A673 (cell line): ENCODE measurements around the gene SLC35F2. TPM values are rescaled to one million over a fixed set of nuclear protein-coding genes. Genes with fewer than 3 reads are reported as not detected.

Source experiments
- BruUV-seq: library from RNA; stranded (reverse); fragments of 400-500 nt; replicated peaks from 2 replicates; lab custom pipeline; 2021; lab: Mats Ljungman, UMichigan
- CTCF ChIA-PET: fragments of 300-600 bp; sonication (Branson Sonifier 250); formaldehyde crosslinking; loops from one replicate; lab custom pipeline; 2022; ENCODE audit warnings: antibody characterized with exemption; lab: Charles Lee
- POLR2A ChIA-PET: fragments of 300-600 bp; sonication (Branson Sonifier 250); formaldehyde crosslinking; loops from one replicate; lab custom pipeline; 2022; ENCODE audit warnings: antibody characterized with exemption; ENCODE audit not compliant: low non-redundant PET; lab: Charles Lee
- DNase-seq: peaks from one replicate; pipeline ENCODE4 v3.0.0-alpha.2; 2015; ENCODE audit warnings: low spot score
- H3K27ac ChIP-seq: fragments of 200-600 bp; sonication (generic); 2 replicates; pipeline ENCODE4 v1.5.1; 2016; ENCODE audit warnings: mixed run types, low read depth, mild to moderate bottlenecking, mixed read lengths, antibody characterized with exemption, low read length; ENCODE audit not compliant: poor library complexity, severe bottlenecking
- H3K27me3 ChIP-seq: fragments of 200-600 bp; sonication (generic); replicated peaks from 2 replicates; pipeline ENCODE4 v1.6.1; 2017; ENCODE audit warnings: mixed run types, low read depth, mild to moderate bottlenecking, mixed read lengths, antibody characterized with exemption, low read length; ENCODE audit not compliant: insufficient read depth, poor library complexity
- H3K36me3 ChIP-seq: fragments of 200-600 bp; sonication (generic); 2 replicates; pipeline ENCODE4 v1.6.1; 2016; ENCODE audit warnings: mixed run types, mild to moderate bottlenecking, mixed read lengths, antibody characterized with exemption, low read length; ENCODE audit not compliant: insufficient read depth, poor library complexity, severe bottlenecking
- H3K4me1 ChIP-seq: fragments of 200-600 bp; sonication (generic); 2 replicates; pipeline ENCODE4 v1.6.1; 2017; ENCODE audit warnings: mixed run types, mild to moderate bottlenecking, mixed read lengths, antibody characterized with exemption, low read length; ENCODE audit not compliant: insufficient read depth, poor library complexity, severe bottlenecking
- H3K4me3 ChIP-seq: fragments of 200-600 bp; sonication (generic); 2 replicates; pipeline ENCODE4 v1.5.1; 2016; ENCODE audit warnings: low read depth, mixed run types, mild to moderate bottlenecking, mixed read lengths, low read length; ENCODE audit not compliant: poor library complexity, severe bottlenecking
- H3K9me3 ChIP-seq: fragments of 200-600 bp; sonication (generic); 2 replicates; pipeline ENCODE4 v1.6.1; 2016; ENCODE audit warnings: mixed run types, low read depth, mild to moderate bottlenecking, mixed read lengths, antibody characterized with exemption, low read length; ENCODE audit not compliant: poor library complexity, severe bottlenecking
- CTCF ChIP-seq: fragments of 300-800, 200-600 bp; sonication (generic); conservative IDR thresholded peaks from 2 replicates; pipeline ENCODE4 v1.5.1; 2017; ENCODE audit warnings: low read depth, mild to moderate bottlenecking, antibody characterized with exemption, low read length, moderate library complexity, mixed read lengths
- EZH2 ChIP-seq: fragments of 200-600 bp; sonication (generic); IDR thresholded peaks from 2 replicates; pipeline ENCODE4 v1.6.1; 2017; ENCODE audit warnings: borderline replicate concordance, low read depth, mild to moderate bottlenecking, mixed read lengths, antibody characterized with exemption, low read length; ENCODE audit not compliant: poor library complexity, severe bottlenecking
- intact Hi-C: fragments of 100-400 bp; cut with micrococcal nuclease; formaldehyde crosslinking; loops from one replicate; pipeline ENCODE4 v1.10.0; 2022; ENCODE audit not compliant: unreplicated experiment
- total RNA-seq: library from RNA; stranded (reverse); gene quantifications from 2 replicates; pipeline ENCODE4 v1.2.3, GENCODE V29; 2021

Gene SLC35F2
- total RNA-seq, 1 experiment from 2014 or later = 95.4 TPM

GRCh38 chr11:107747622-107748021 is 111.0 kb downstream of the SLC35F2 start:
- no TSS peak for BruUV-seq
- H3K36me3 ChIP-seq = no peaks in the 10 kb centered on the region
- H3K27me3 ChIP-seq = peaks cover 3% of the 10 kb centered on the region
- intact Hi-C loops = no loop called here
- DNase-seq = no peak
- no peaks in the 10 kb centered on the region for H3K9me3 ChIP-seq
- no peaks in the 10 kb centered on the region for H3K4me1 ChIP-seq
- POLR2A ChIA-PET = no interaction called here
- H3K4me3 ChIP-seq = no peak overlapping the region
- CTCF ChIA-PET = no interaction called here
- no peak overlapping the region for H3K27ac ChIP-seq
- TF ChIP-seq EZH2 = no peak
- no peak for TF ChIP-seq CTCF

- H3K27me3 ChIP-seq = peaks cover 3% of the 10 kb centered on the region
- CTCF ChIA-PET = no interaction called here
- no peak overlapping the region for H3K27ac ChIP-seq
- no peak overlapping the region for H3K4me3 ChIP-seq
- no peak for DNase-seq
- POLR2A ChIA-PET = no interaction called here
- intact Hi-C loops = loop anchor here (2.0 kb wide), 1 partner anchor 154 kb away; no protein-coding TSS in a partner anchor
- no peaks in the 10 kb centered on the region for H3K4me1 ChIP-seq
- no peaks in the 10 kb centered on the region for H3K36me3 ChIP-seq
- no peak for TF ChIP-seq CTCF
- no peak for TF ChIP-seq EZH2
- BruUV-seq = no TSS peak
- H3K9me3 ChIP-seq = no peaks in the 10 kb centered on the region
These were observed 113.9 kb downstream of the SLC35F2 start for GRCh38 chr11:107744736-107745135.

- H3K9me3 ChIP-seq = no peaks in the 10 kb centered on the region
- H3K27ac ChIP-seq = no peak overlapping the region
- CTCF ChIA-PET = no interaction called here
- no peaks in the 10 kb centered on the region for H3K4me1 ChIP-seq
- DNase-seq = no peak
- intact Hi-C loops = no loop called here
- no TSS peak for BruUV-seq
- H3K36me3 ChIP-seq = no peaks in the 10 kb centered on the region
- TF ChIP-seq EZH2 = no peak
- TF ChIP-seq CTCF = no peak
- POLR2A ChIA-PET = no interaction called here
- no peak overlapping the region for H3K4me3 ChIP-seq
- peaks cover 3% of the 10 kb centered on the region for H3K27me3 ChIP-seq
These were observed 115.4 kb downstream of the SLC35F2 start for GRCh38 chr11:107743191-107743590.
